ENCODE data around the gene IFFO2. TPM values are rescaled to one million over a fixed set of nuclear protein-coding genes. Genes with fewer than 3 reads are reported as not detected.

IFFO2 gene
- total and polyA plus RNA-seq, 10 of the 15 experiments (the other 5 are each of a cell fraction or from before 2014, with no cell fraction given) = 1.2 to 18.4 (median 6.7) TPM

- no peak overlapping the region for H3K9ac ChIP-seq (ENCODE audit: control insufficient read depth, insufficient read depth, low read length)
- FAIRE-seq (no peak), ATAC-seq (no peak), DNase-seq (ENCODE audit: low read depth, low spot score) (no peak)
- H3K4me2 ChIP-seq (ENCODE audit: control insufficient read depth, insufficient read depth) = no peak overlapping the region
- TF ChIP-seq SIN3A (IDR thresholded peaks at IDR 0.05; ENCODE audit: low read depth, low read length) = no peak
- TF ChIP-seq MAX (IDR thresholded peaks at IDR 0.05; ENCODE audit: low read depth, low read length) = no peak
- no peak for TF ChIP-seq GABPA (IDR thresholded peaks at IDR 0.05; ENCODE audit: low read depth)
- TF ChIP-seq IRF5 (IDR thresholded peaks at IDR 0.05; ENCODE audit: borderline replicate concordance) = no peak
- no peak for TF ChIP-seq CBX3 (IDR thresholded peaks at IDR 0.05; ENCODE audit: borderline replicate concordance, low read depth)
- TF ChIP-seq CEBPB (IDR thresholded peaks at IDR 0.05; ENCODE audit: borderline replicate concordance in 1 of 2, low read depth in 2 of 2, low read length in 2 of 2) = no peak
- TF ChIP-seq ASH2L (IDR thresholded peaks at IDR 0.05; ENCODE audit: borderline replicate concordance, low read depth) = no peak
- in situ Hi-C loops (cut with MboI) = no loop called here
- CTCF ChIA-PET = interaction anchor here (1.3 to 13.1 kb wide), 3 partner anchors 50 to 57 kb away, joined by 3 to 86 read pairs (median 20); no protein-coding TSS in a partner anchor
- no peak overlapping the region for H2AFZ ChIP-seq (ENCODE audit: control insufficient read depth, low read depth, low read length)
- peaks cover 7% of the 10 kb centered on the region; the same call in 1 of the 2 replicates for H3K4me1 ChIP-seq (ENCODE audit: control insufficient read depth, insufficient read depth, low read length)
- BruUV-seq (replicated peaks) = no TSS peak
- H3K9me3 ChIP-seq (replicated peaks; ENCODE audit: control insufficient read depth, insufficient read depth, low read length) = no peaks in the 10 kb centered on the region
- POLR2A ChIA-PET = no interaction called here
- 78% methylated on average over 4 of the region's 4 CpGs for WGBS (ENCODE audit: insufficient coverage, insufficient replicate concordance, low lambda C conversion rate, missing lambda C conversion rate)
- H3K79me2 ChIP-seq (ENCODE audit: control insufficient read depth, insufficient read depth, low read length) = no peaks in the 10 kb centered on the region
- intact Hi-C loops (cut with micrococcal nuclease; ENCODE audit: unreplicated experiment) = no loop called here
- SMC1A ChIA-PET (ENCODE audit: uncharacterized antibody, unreplicated experiment) = interaction anchor here (1.3 kb wide), 1 partner anchor 150 kb away, joined by 3 read pairs; no protein-coding TSS in a partner anchor
- no peak overlapping the region for H3K27ac ChIP-seq (ENCODE audit: control insufficient read depth, insufficient read depth)
- H4K20me1 ChIP-seq (ENCODE audit: control insufficient read depth, insufficient read depth) = no peaks in the 10 kb centered on the region
- H3K4me3 ChIP-seq = no peak overlapping the region
- H3K27me3 ChIP-seq (replicated peaks in 1 of 2; ENCODE audit: control insufficient read depth in 2 of 2, insufficient read depth in 2 of 2, low read length in 1 of 2) = peaks cover 2 to 3% of the 10 kb centered on the region in 2 experiments; a peak in 2 of 4 replicates
- RAD21 ChIA-PET (ENCODE audit: unreplicated experiment) = no interaction called here
- no peaks in the 10 kb centered on the region for H3K36me3 ChIP-seq (ENCODE audit: control insufficient read depth in 2 of 2, insufficient read depth in 2 of 2, low read length in 1 of 2)
These were observed 7.5 kb upstream of the IFFO2 start for GRCh38 chr1:18963968-18964367.

Data from GM12878 (cell line).